ENCODE measurements around the gene CDH6. TPM values are rescaled to one million over a fixed set of nuclear protein-coding genes. Genes with fewer than 3 reads are reported as not detected.

CDH6 gene
- total and polyA plus RNA-seq, 2 donors (not counting 3 experiments of a cell fraction or from before 2014, with no cell fraction given): 0.06 TPM; not detected in 1

- ChIA-PET POLR2A (no interaction called here), CTCF (no interaction called here)
- H3K9me3 ChIP-seq (replicated peaks; ENCODE audit: control insufficient read depth, insufficient read depth, low read length): no peaks in the 10 kb centered on the region
- no peak overlapping the region for H3K9ac ChIP-seq (replicated peaks; ENCODE audit: extremely low read depth, insufficient read depth, low read length)
- TF ChIP-seq POLR2A (IDR thresholded peaks at IDR 0.05; ENCODE audit: low read depth, low read length) (no peak), GATA2 (IDR thresholded peaks at IDR 0.05; ENCODE audit: insufficient read depth, insufficient read length, low read depth, low read length) (no peak), CTCF (IDR thresholded peaks at IDR 0.05; ENCODE audit: extremely low read depth in 1 of 2, insufficient read depth in 1 of 2, low read depth in 1 of 2, low read length in 2 of 2) (no peak), MAX (IDR thresholded peaks at IDR 0.05; ENCODE audit: insufficient read depth, insufficient read length) (no peak), EZH2 (IDR thresholded peaks at IDR 0.05; ENCODE audit: borderline replicate concordance, low read depth, low read length, severe bottlenecking) (no peak), POLR2AphosphoS5 (IDR thresholded peaks at IDR 0.05; ENCODE audit: insufficient read depth, low read depth, low read length) (no peak), JUN (IDR thresholded peaks at IDR 0.05; ENCODE audit: borderline replicate concordance, insufficient read depth, insufficient read length, low read depth) (no peak), MYC (IDR thresholded peaks at IDR 0.05; ENCODE audit: low read depth, low read length) (no peak), FOS (IDR thresholded peaks at IDR 0.05; ENCODE audit: borderline replicate concordance, insufficient read depth, low read length) (no peak)
- H3K4me2 ChIP-seq (ENCODE audit: insufficient read depth, low read length): no peak overlapping the region
- H3K27me3 ChIP-seq (ENCODE audit: control insufficient read depth in 2 of 2, insufficient read depth in 2 of 2, low read length in 2 of 2): no peaks in the 10 kb centered on the region
- H2AFZ ChIP-seq (ENCODE audit: low read depth, low read length): no peak overlapping the region
- H3K4me3 ChIP-seq (replicated peaks in 1 of 3; ENCODE audit: insufficient read depth in 1 of 3, low read depth in 1 of 3, low read length in 3 of 3): no peak overlapping the region
- H3K4me1 ChIP-seq (ENCODE audit: control insufficient read depth, extremely low read depth, insufficient read depth, low read length): no peaks in the 10 kb centered on the region
- no peak for FAIRE-seq
- H3K79me2 ChIP-seq (ENCODE audit: control insufficient read depth, insufficient read depth, low read length): no peaks in the 10 kb centered on the region
- no TSS peak for BruUV-seq (replicated peaks)
- no peak for DNase-seq (ENCODE audit: low read depth, low spot score)
- no peaks in the 10 kb centered on the region for H3K36me3 ChIP-seq (ENCODE audit: control insufficient read depth in 2 of 2, extremely low read depth in 1 of 2, insufficient read depth in 2 of 2, low read length in 2 of 2)
- dilution Hi-C loops (cut with MboI; ENCODE audit: extremely low pct_ligation_motif_present, low sequenced_read_pairs) (no loop called here), intact Hi-C loops (cut with micrococcal nuclease) (no loop called here)
- H4K20me1 ChIP-seq (replicated peaks; ENCODE audit: control insufficient read depth, extremely low read depth, insufficient read depth, low read length): no peaks in the 10 kb centered on the region
- no peaks in the 10 kb centered on the region for H3K9me1 ChIP-seq (replicated peaks; ENCODE audit: control insufficient read depth, extremely low read depth, insufficient read depth, low read length)
- H3K27ac ChIP-seq (ENCODE audit: insufficient read depth, low read depth, low read length): no peak overlapping the region
These were observed 31.6 kb downstream of the CDH6 start for GRCh38 chr5:31225118-31225517.
